HCT116 (cell line): ENCODE results near the gene CLDN15. TPM values are rescaled to one million over a fixed set of nuclear protein-coding genes. Genes with fewer than 3 reads are reported as not detected.

ENCODE experiments used
- ATAC-seq: fragments of 200-7000 bp; cut with Tn5 transposase; 2 replicates; pipeline ENCODE4 v1.9.1; 2020; ENCODE audit warnings: mild to moderate bottlenecking, moderate library complexity
- BruUV-seq: library from RNA; stranded (reverse); fragments of 400-500 nt; replicated peaks from 2 replicates; lab custom pipeline; 2021; lab: Mats Ljungman, UMichigan
- CTCF ChIA-PET: fragments of 300-600 bp; sonication (Branson Sonifier 250); formaldehyde crosslinking; loops from one replicate; lab custom pipeline; 2021; ENCODE audit warnings: antibody characterized with exemption; lab: Charles Lee
- POLR2A ChIA-PET: fragments of 300-600, 350-600 bp; sonication (Branson Sonifier 250); formaldehyde crosslinking; loops from one replicate; lab custom pipeline; 2021; ENCODE audit warnings: antibody characterized with exemption; lab: Charles Lee
- RAD21 ChIA-PET, 2 experiments: fragments of 300-600 bp; sonication (Branson Sonifier 250); formaldehyde crosslinking; loops; one replicate each; lab custom pipeline; 2023; ENCODE audit warnings: low total read pairs in 2 of 2; ENCODE audit not compliant: uncharacterized antibody in 2 of 2, unreplicated experiment in 2 of 2, low non-redundant PET in 1 of 2; lab: Charles Lee
- DNase-seq: peaks from one replicate; pipeline ENCODE4 v3.0.0-alpha.2; 2010; ENCODE audit warnings: low read depth, low spot score
- H2AFZ ChIP-seq: fragments of 200-600 bp; shearing (Covaris generic), sonication (generic); 2 replicates; pipeline ENCODE4 v1.6.1; 2017; ENCODE audit warnings: low read depth, mixed run types, mixed read lengths, antibody characterized with exemption, low read length; ENCODE audit not compliant: poor library complexity, severe bottlenecking
- H3K27ac ChIP-seq: 2 replicates; pipeline ENCODE4 v1.5.1; 2012; ENCODE audit warnings: low read depth, low read length
- H3K27me3 ChIP-seq: fragments of 200-600 bp; sonication (generic); 2 replicates; pipeline ENCODE4 v1.6.1; 2016; ENCODE audit warnings: mixed run types, low read length, mixed read lengths; ENCODE audit not compliant: insufficient read depth
- H3K36me3 ChIP-seq, 2 experiments: fragments of 200-500 bp in 1 of 2; fragments of 200-600 bp in 1 of 2; sonication (Bioruptor generic) in 1 of 2; sonication (generic) in 1 of 2; 2 replicates each; pipeline versions ENCODE4 v1.5.1 to v1.6.1; 2014 to 2016; ENCODE audit warnings: low read length in 2 of 2, inconsistent platforms in 1 of 2, mixed read lengths in 1 of 2, mixed run types in 1 of 2; ENCODE audit not compliant: insufficient read depth in 2 of 2, control insufficient read depth in 1 of 2
- H3K4me1 ChIP-seq, 2 experiments: fragments of 200-600 bp in 1 of 2; sonication (generic) in 1 of 2; 2 replicates each; pipeline versions ENCODE4 v1.5.1 to v1.6.1; 2012 to 2017; ENCODE audit warnings: low read length in 2 of 2, inconsistent platforms in 1 of 2, mild to moderate bottlenecking in 1 of 2, mixed read lengths in 1 of 2, mixed run types in 1 of 2, moderate library complexity in 1 of 2; ENCODE audit not compliant: insufficient read depth in 2 of 2, control insufficient read depth in 1 of 2
- H3K4me2 ChIP-seq: fragments of 200-600 bp; sonication (generic); 2 replicates; pipeline ENCODE4 v1.6.1; 2017; ENCODE audit warnings: mixed run types, low read length, mixed read lengths
- H3K4me3 ChIP-seq, 2 experiments: fragments of 200-600 bp in 1 of 2; sonication (generic) in 1 of 2; replicated peaks in 1 of 2; 2 replicates each; pipeline ENCODE4 v1.5.1; 2011 to 2016; ENCODE audit warnings: low read length in 2 of 2, control low read depth in 1 of 2, low read depth in 1 of 2, mild to moderate bottlenecking in 1 of 2, mixed read lengths in 1 of 2, mixed run types in 1 of 2
- H3K79me2 ChIP-seq: fragments of 200-600 bp; sonication (generic); 2 replicates; pipeline ENCODE4 v1.6.1; 2017; ENCODE audit warnings: mild to moderate bottlenecking, mixed run types, low read length, moderate library complexity, mixed read lengths; ENCODE audit not compliant: insufficient read depth
- H3K9ac ChIP-seq: fragments of 200-600 bp; sonication (generic); 2 replicates; pipeline ENCODE4 v1.6.1; 2016; ENCODE audit warnings: low read length, mixed read lengths
- H3K9me2 ChIP-seq: fragments of 200-600 bp; sonication (generic), shearing (Covaris generic); 2 replicates; pipeline ENCODE4 v1.6.1; 2017; ENCODE audit warnings: mixed run types, mild to moderate bottlenecking, moderate library complexity; ENCODE audit not compliant: insufficient read depth
- H3K9me3 ChIP-seq, 2 experiments: fragments of 200-500 bp in 1 of 2; fragments of 200-600 bp in 1 of 2; sonication (Bioruptor generic) in 1 of 2; sonication (generic) in 1 of 2; 2 replicates each; pipeline ENCODE4 v1.6.1; 2014 to 2017; ENCODE audit warnings: low read length in 2 of 2, mixed read lengths in 2 of 2, inconsistent platforms in 1 of 2, low read depth in 1 of 2, mild to moderate bottlenecking in 1 of 2, mixed run types in 1 of 2, moderate library complexity in 1 of 2; ENCODE audit not compliant: control insufficient read depth in 1 of 2, insufficient read depth in 1 of 2
- H4K20me1 ChIP-seq: fragments of 200-600 bp; sonication (generic), shearing (Covaris generic); 2 replicates; pipeline ENCODE4 v1.6.1; 2017; ENCODE audit warnings: mixed run types, mild to moderate bottlenecking, moderate library complexity; ENCODE audit not compliant: insufficient read depth
- CBX3 ChIP-seq: IDR thresholded peaks from 2 replicates; pipeline ENCODE4 v1.6.1; 2012; ENCODE audit warnings: low read depth
- CEBPB ChIP-seq: IDR thresholded peaks from 2 replicates; pipeline ENCODE4 v1.6.1; 2012; ENCODE audit warnings: low read depth
- EGR1 ChIP-seq: IDR thresholded peaks from 2 replicates; pipeline ENCODE4 v1.6.1; 2012; ENCODE audit warnings: low read depth
- ELF1 ChIP-seq: IDR thresholded peaks from 2 replicates; pipeline ENCODE4 v1.6.1; 2012; ENCODE audit warnings: low read depth, borderline replicate concordance
- EZH2 ChIP-seq: fragments of 200-600 bp; sonication (generic); IDR thresholded peaks from 2 replicates; pipeline ENCODE4 v1.6.1; 2017; ENCODE audit warnings: antibody characterized with exemption, mixed run types
- EZH2phosphoT487 ChIP-seq: fragments of 200-600 bp; IDR thresholded peaks from 2 replicates; pipeline ENCODE4 v1.6.1; 2018; ENCODE audit warnings: antibody characterized with exemption, borderline replicate concordance
- FOSL1 ChIP-seq: IDR thresholded peaks from 2 replicates; pipeline ENCODE4 v1.6.1; 2012; ENCODE audit warnings: low read depth
- JUND ChIP-seq: IDR thresholded peaks from 2 replicates; pipeline ENCODE4 v1.6.1; 2012
- POLR2A ChIP-seq: IDR thresholded peaks from 2 replicates; pipeline ENCODE4 v1.7.0; 2011; ENCODE audit warnings: borderline replicate concordance; ENCODE audit not compliant: insufficient read depth, insufficient read length; ENCODE audit errors: extremely low read depth
- SIN3A ChIP-seq: IDR thresholded peaks from 2 replicates; pipeline ENCODE4 v1.6.1; 2012; ENCODE audit warnings: low read depth
- SP1 ChIP-seq: IDR thresholded peaks from 2 replicates; pipeline ENCODE4 v1.6.1; 2012; ENCODE audit warnings: low read depth
- SRF ChIP-seq: IDR thresholded peaks from 2 replicates; pipeline ENCODE4 v1.6.1; 2012; ENCODE audit warnings: low read depth
- TCF7L2 ChIP-seq: IDR thresholded peaks from 2 replicates; pipeline ENCODE4 v1.7.0; 2011; ENCODE audit warnings: borderline replicate concordance, inconsistent platforms; ENCODE audit not compliant: insufficient read depth, insufficient read length; ENCODE audit errors: extremely low read depth
- YY1 ChIP-seq: IDR thresholded peaks from 2 replicates; pipeline ENCODE4 v1.6.1; 2011; ENCODE audit warnings: low read length, low read depth, moderate library complexity, mild to moderate bottlenecking; ENCODE audit not compliant: insufficient replicate concordance; ENCODE audit errors: extremely low read depth
- ZFX ChIP-seq: fragments of 450-650 bp; IDR thresholded peaks from 2 replicates; pipeline ENCODE4 v1.6.1; 2017
- ZNF274 ChIP-seq: fragments of 200-500 bp; sonication (Bioruptor generic); IDR thresholded peaks from 2 replicates; pipeline ENCODE4 v1.6.1; 2014; ENCODE audit warnings: mild to moderate bottlenecking, low read depth, low read length, inconsistent platforms
- intact Hi-C: fragments of 100-400 bp; cut with micrococcal nuclease; formaldehyde crosslinking; loops from 2 replicates; pipeline ENCODE4 v1.10.0; 2022
- total RNA-seq: library from RNA; stranded (reverse); gene quantifications from one replicate; pipeline ENCODE4 v1.2.1, GENCODE V29; 2021; ENCODE audit not compliant: unreplicated experiment
- TF ChIP-seq, protein P1 (sequence below): IDR thresholded peaks from 2 replicates; pipeline ENCODE4 v1.6.1; 2012

The CLDN15 gene
- total RNA-seq, 1 experiment from 2014 or later, result 16.9 TPM

DNA sequence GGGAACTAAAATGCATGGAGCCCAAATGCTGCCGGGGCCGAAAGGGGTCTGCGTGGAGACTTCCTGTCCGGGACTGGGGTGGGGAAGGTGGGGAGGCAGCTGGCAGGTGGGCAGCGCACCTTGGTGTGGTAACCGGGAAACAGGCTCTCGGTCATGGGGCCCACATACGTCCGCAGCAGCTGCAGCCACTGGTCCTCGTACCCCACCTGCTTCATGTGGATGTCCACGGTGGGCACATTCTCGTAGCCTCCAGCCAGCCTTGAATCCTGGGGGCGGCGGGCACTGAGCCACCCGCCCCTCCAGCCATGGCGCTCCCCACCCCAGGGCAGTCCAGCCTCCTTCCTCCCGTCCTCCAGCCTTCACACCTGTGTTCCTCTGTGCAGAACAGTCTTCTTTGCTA is 30.1 kb downstream of the CLDN15 start:
- no peaks in the 10 kb centered on the region for H4K20me1 ChIP-seq
- H3K4me3 ChIP-seq, result no peak overlapping the region
- H3K4me2 ChIP-seq, result no peak overlapping the region
- POLR2A ChIA-PET, result no interaction called here
- no peaks in the 10 kb centered on the region for H3K4me1 ChIP-seq
- no peaks in the 10 kb centered on the region for H3K9me3 ChIP-seq
- no peaks in the 10 kb centered on the region for H3K27me3 ChIP-seq
- no TSS peak for BruUV-seq
- ATAC-seq (no peak), DNase-seq (no peak)
- H3K27ac ChIP-seq, result no peak overlapping the region
- no peaks in the 10 kb centered on the region for H3K79me2 ChIP-seq
- no peak for TF ChIP-seq EZH2phosphoT487
- no peak for TF ChIP-seq TCF7L2
- TF ChIP-seq ZNF274, result no peak
- no peak for TF ChIP-seq YY1
- TF ChIP-seq CEBPB, result no peak
- no peak for TF ChIP-seq ZFX
- TF ChIP-seq POLR2A, result no peak
- no peak for TF ChIP-seq CBX3
- no peak for TF ChIP-seq SIN3A
- no peak for TF ChIP-seq FOSL1
- no peak for TF ChIP-seq EGR1
- TF ChIP-seq ELF1, result no peak
- no peak for TF ChIP-seq JUND
- TF ChIP-seq EZH2, result no peak
- TF ChIP-seq SP1, result no peak
- no peak for TF ChIP-seq SRF
- H3K36me3 ChIP-seq, result peaks cover 8 to 9% of the 10 kb centered on the region in 2 experiments; a peak in 3 of 4 replicates
- intact Hi-C loops, result no loop called here
- H3K9me2 ChIP-seq, result no peaks in the 10 kb centered on the region
- no peak overlapping the region for H3K9ac ChIP-seq
- RAD21 ChIA-PET, result no interaction called here
- CTCF ChIA-PET, result no interaction called here
- no peak overlapping the region for H2AFZ ChIP-seq

DNA sequence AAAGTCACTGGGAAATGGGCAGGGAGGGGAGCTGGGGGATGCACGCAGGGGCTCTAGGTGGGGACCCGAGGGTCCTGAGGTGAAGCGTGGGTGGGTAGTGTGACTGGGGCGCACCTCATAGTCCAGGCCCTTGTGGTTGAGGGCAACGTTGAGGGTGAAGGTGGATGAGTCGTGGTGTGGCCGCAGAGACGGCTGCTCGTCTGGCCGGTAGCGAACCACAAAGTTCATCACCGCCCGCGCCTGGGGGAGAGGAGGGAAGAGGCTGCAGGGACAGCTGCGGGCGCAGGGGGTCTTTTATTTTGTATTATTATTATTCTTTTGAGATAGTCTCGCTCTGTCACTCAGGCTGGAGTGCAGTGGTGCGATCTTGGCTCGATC is 30.9 kb downstream of the CLDN15 start:
- H3K9me2 ChIP-seq, result no peaks in the 10 kb centered on the region
- H4K20me1 ChIP-seq, result no peaks in the 10 kb centered on the region
- H3K27ac ChIP-seq, result no peak overlapping the region
- TF ChIP-seq, protein P1, sequence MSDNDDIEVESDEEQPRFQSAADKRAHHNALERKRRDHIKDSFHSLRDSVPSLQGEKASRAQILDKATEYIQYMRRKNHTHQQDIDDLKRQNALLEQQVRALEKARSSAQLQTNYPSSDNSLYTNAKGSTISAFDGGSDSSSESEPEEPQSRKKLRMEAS, result no peak
- TF ChIP-seq TCF7L2 (no peak), CBX3 (no peak)
- TF ChIP-seq, all 23 proteins: peak for 0
- H3K9me3 ChIP-seq, result no peaks in the 10 kb centered on the region
- CTCF ChIA-PET, result no interaction called here
- no peaks in the 10 kb centered on the region for H3K27me3 ChIP-seq
- intact Hi-C loops, result no loop called here
- no peak for DNase-seq
- peaks cover 4 to 8% of the 10 kb centered on the region in 2 experiments; a peak in 3 of 4 replicates for H3K36me3 ChIP-seq
- H2AFZ ChIP-seq, result no peak overlapping the region
- no peaks in the 10 kb centered on the region for H3K79me2 ChIP-seq
- no peak overlapping the region for H3K9ac ChIP-seq
- no peak overlapping the region for H3K4me2 ChIP-seq
- no TSS peak for BruUV-seq
- ATAC-seq, result no peak
- RAD21 ChIA-PET, result no interaction called here
- H3K4me3 ChIP-seq, result no peak overlapping the region
- H3K4me1 ChIP-seq, result no peaks in the 10 kb centered on the region
- POLR2A ChIA-PET, result no interaction called here
